HepG2 (cell line): ENCODE results near the gene MPPE1. TPM values are rescaled to one million over a fixed set of nuclear protein-coding genes. Genes with fewer than 3 reads are reported as not detected.

Experiments
- ASH2L ChIP-seq: fragments of 300-600, 200-600 bp; sonication (generic); IDR thresholded peaks from 2 replicates; pipeline ENCODE4 v1.7.0; 2017; ENCODE audit warnings: low read depth, mild to moderate bottlenecking, moderate library complexity, mixed read lengths, low read length; ENCODE audit not compliant: insufficient read length
- DPF2 ChIP-seq: sonication (generic); formaldehyde crosslinking; IDR thresholded peaks from 2 replicates; pipeline ENCODE4 v1.4.0; 2020; ENCODE audit warnings: mild to moderate bottlenecking, low read depth, missing genetic modification reagents, borderline replicate concordance
- LBX2 ChIP-seq: sonication (generic); formaldehyde crosslinking; IDR thresholded peaks from 2 replicates; pipeline ENCODE4 v1.5.0; 2020; ENCODE audit warnings: missing genetic modification reagents, mild to moderate bottlenecking, borderline replicate concordance
- MBNL3 ChIP-seq: fragments of 250-450 bp; sonication (Bioruptor Pico); conservative IDR thresholded peaks from 2 replicates; pipeline ENCODE4 v1.8.0; 2022; ENCODE audit warnings: mild to moderate bottlenecking, inconsistent platforms
- MED8 ChIP-seq: sonication (generic); formaldehyde crosslinking; IDR thresholded peaks from 2 replicates; pipeline ENCODE4 v1.8.1; 2023; ENCODE audit warnings: mild to moderate bottlenecking, missing genetic modification reagents; ENCODE audit not compliant: insufficient replicate concordance
- NFAT5 ChIP-seq: sonication (generic); formaldehyde crosslinking; IDR thresholded peaks from 2 replicates; pipeline ENCODE4 v1.4.0; 2020; ENCODE audit warnings: missing genetic modification reagents
- POLR2A ChIP-seq, 2 experiments: IDR thresholded peaks; 2 replicates each; pipeline ENCODE4 v1.6.1; 2011; ENCODE audit warnings: low read depth in 2 of 2, low read length in 2 of 2, mild to moderate bottlenecking in 1 of 2, moderate library complexity in 1 of 2; ENCODE audit not compliant: insufficient read depth in 1 of 2
- PRMT3 ChIP-seq: sonication (generic); formaldehyde crosslinking; IDR thresholded peaks from 2 replicates; pipeline ENCODE4 v1.8.1; 2022; ENCODE audit warnings: low read depth, mild to moderate bottlenecking, moderate library complexity, missing genetic modification reagents, borderline replicate concordance
- WIZ ChIP-seq: sonication (generic); formaldehyde crosslinking; IDR thresholded peaks from 2 replicates; pipeline ENCODE4 v1.5.1; 2020; ENCODE audit warnings: mild to moderate bottlenecking, missing genetic modification reagents
- ZBTB25 ChIP-seq: IDR thresholded peaks from 2 replicates; pipeline ENCODE4 v1.6.1; 2018; ENCODE audit warnings: missing genetic modification reagents
- ZFAT ChIP-seq: sonication (generic); formaldehyde crosslinking; conservative IDR thresholded peaks from 2 replicates; pipeline ENCODE4 v1.8.1; 2023; ENCODE audit warnings: missing genetic modification reagents, inconsistent platforms
- ZFP90 ChIP-seq: sonication (generic); formaldehyde crosslinking; IDR thresholded peaks from 2 replicates; pipeline ENCODE4 v1.8.0; 2022; ENCODE audit warnings: missing genetic modification reagents, mild to moderate bottlenecking, inconsistent platforms, borderline replicate concordance
- ZNF446 ChIP-seq: sonication (generic); formaldehyde crosslinking; IDR thresholded peaks from 2 replicates; pipeline ENCODE4 v1.5.0; 2020; ENCODE audit warnings: mild to moderate bottlenecking, missing genetic modification reagents
- ZNF703 ChIP-seq: sonication (generic); formaldehyde crosslinking; IDR thresholded peaks from 2 replicates; pipeline ENCODE4 v1.5.1; 2020; ENCODE audit warnings: missing genetic modification reagents, mild to moderate bottlenecking, moderate library complexity, borderline replicate concordance
- ZNF746 ChIP-seq: sonication (generic); formaldehyde crosslinking; IDR thresholded peaks from 2 replicates; pipeline ENCODE4 v1.8.0; 2022; ENCODE audit warnings: mild to moderate bottlenecking, missing genetic modification reagents
- ZNF761 ChIP-seq: sonication (generic); formaldehyde crosslinking; conservative IDR thresholded peaks from 2 replicates; pipeline ENCODE4 v1.4.0; 2020; ENCODE audit warnings: mild to moderate bottlenecking, missing genetic modification reagents
- ZNF841 ChIP-seq: sonication (generic); formaldehyde crosslinking; IDR thresholded peaks from 2 replicates; pipeline ENCODE4 v1.8.1; 2023; ENCODE audit warnings: missing genetic modification reagents, borderline replicate concordance
- ZZZ3 ChIP-seq: sonication (generic); formaldehyde crosslinking; IDR thresholded peaks from 2 replicates; pipeline ENCODE4 v1.4.0; 2020; ENCODE audit warnings: missing genetic modification reagents, mild to moderate bottlenecking, borderline replicate concordance
- polyA plus RNA-seq, 8 experiments: library from polyadenylated mRNA; depleted of rRNA in 3 of 8; stranded (reverse) in 7 of 8; unstranded in 1 of 8; fragments of >200 nt; fragmentation: Illumina TruSeq in 4 of 8; extraction: Trizol in 4 of 8; gene quantifications; 2 replicates each; pipeline versions ENCODE4 v1.2.1 to v1.2.3, GENCODE V29; 2011 to 2016; ENCODE audit warnings: low read depth in 4 of 8, missing spikeins in 1 of 8, mixed read lengths in 1 of 8; ENCODE audit not compliant: insufficient read depth in 1 of 8
- total RNA-seq, 5 experiments: library from RNA; depleted of rRNA; stranded (reverse); fragments of >200 nt; fragmentation: Illumina TruSeq; extraction: Trizol; gene quantifications; 2 replicates each; pipeline ENCODE4 v1.2.3, GENCODE V29; 2016; ENCODE audit warnings: low read depth in 1 of 5

The MPPE1 gene
- total and polyA plus RNA-seq, 2 of the 13 experiments (the other 11 are each of a cell fraction or from before 2014, with no cell fraction given) = 9.6 to 11.9 TPM

GRCh38 chr18:11947214-11948191, 39.4 kb upstream of the MPPE1 start (continued):
- TF ChIP-seq PRMT3 (CRISPR knock-in tag) (no peak), ASH2L (peak; percentile 25), ZNF703 (CRISPR knock-in tag) (0 out of 2 replicates have a peak, but pooled peaks have one; percentile 43), ZNF761 (CRISPR knock-in tag) (no peak), ZFAT (CRISPR knock-in tag) (no peak), NFAT5 (CRISPR knock-in tag) (no peak), DPF2 (no peak), MBNL3 (CRISPR knock-in tag) (no peak), ZNF841 (CRISPR knock-in tag) (no peak), WIZ (CRISPR knock-in tag) (no peak), MED8 (no peak), ZNF746 (0 out of 2 replicates have a peak, but pooled peaks have one; percentile 56), ZBTB25 (CRISPR knock-in tag) (no peak; the same call in 1 of the 2 replicates), ZZZ3 (no peak; the same call in 1 of the 2 replicates), ZFP90 (CRISPR knock-in tag) (no peak), POLR2A (IDR thresholded peaks at IDR 0.05; ENCODE audit: insufficient read depth in 1 of 2, low read depth in 2 of 2, low read length in 2 of 2) (no peak), ZNF446 (no peak), LBX2 (CRISPR knock-in tag) (no peak)
